Activated CD4-positive, CD25-positive, alpha-beta regulatory T cell (primary cell): ENCODE measurements around the gene HUNK.

ENCODE experiments used
- DNase-seq, 4 experiments: peaks; one replicate each; lab custom pipeline; 2025; lab: John Stamatoyannopoulos, UW

HUNK gene

GRCh38 chr21:31957631-31958030 lies 84.8 kb downstream of the HUNK start:
- no peak for DNase-seq

- no peak for DNase-seq
Observed at GRCh38 chr21:31959881-31960280, 87.1 kb downstream of the HUNK start.

- DNase-seq, result no peak
Observed at GRCh38 chr21:31961027-31961426, 88.2 kb downstream of the HUNK start.

- DNase-seq, result no peak
Observed at GRCh38 chr21:31961704-31962103, 88.9 kb downstream of the HUNK start.

GRCh38 chr21:31964692-31965091 lies 91.9 kb downstream of the HUNK start:
- no peak for DNase-seq

GRCh38 chr21:31967334-31967733 lies 94.5 kb downstream of the HUNK start:
- no peak for DNase-seq

GRCh38 chr21:31972622-31973021 lies 99.8 kb downstream of the HUNK start:
- no peak for DNase-seq

GRCh38 chr21:31973402-31973944 lies 100.7 kb downstream of the HUNK start:
- DNase-seq, result no peak

- no peak for DNase-seq
Observed at GRCh38 chr21:31974454-31974985, 101.7 kb downstream of the HUNK start.

- no peak for DNase-seq
Observed at GRCh38 chr21:31975491-31975890, 102.7 kb downstream of the HUNK start.

GRCh38 chr21:31977816-31978215 lies 105.0 kb downstream of the HUNK start:
- DNase-seq, result no peak

GRCh38 chr21:31983120-31983519 lies 110.3 kb downstream of the HUNK start:
- DNase-seq, result no peak

- no peak for DNase-seq
Observed at GRCh38 chr21:31983554-31983953, 110.7 kb downstream of the HUNK start.

- DNase-seq, result no peak
Observed at GRCh38 chr21:31985398-31985797, 112.6 kb downstream of the HUNK start.

- DNase-seq, result no peak
Observed at GRCh38 chr21:31986035-31986856, 113.4 kb downstream of the HUNK start.

- no peak for DNase-seq
Observed at GRCh38 chr21:31987696-31988095, 114.9 kb downstream of the HUNK start.

GRCh38 chr21:31988492-31989290 lies 115.9 kb downstream of the HUNK start:
- DNase-seq, result no peak

GRCh38 chr21:31991356-31992331 lies 118.8 kb downstream of the HUNK start:
- no peak for DNase-seq

GRCh38 chr21:31992391-31992790 lies 119.6 kb downstream of the HUNK start:
- no peak for DNase-seq

- no peak for DNase-seq
Observed at GRCh38 chr21:31993826-31994825, 121.3 kb downstream of the HUNK start.
